GM18520 (cell line): ENCODE data around the gene RPUSD3.

Experiments used
- ATAC-seq: cut with Tn5 transposase; IDR thresholded peaks from one replicate; pipeline ENCODE4 v1.9.1; 2021; ENCODE audit not compliant: unreplicated experiment

Gene RPUSD3

GRCh38 chr3:9834520-9835380, 9.1 kb downstream of the RPUSD3 start:
- ATAC-seq = no peak

GRCh38 chr3:9833078-9833477, 10.7 kb downstream of the RPUSD3 start:
- ATAC-seq = no peak

- ATAC-seq = no peak
These were observed 12.6 kb downstream of the RPUSD3 start for GRCh38 chr3:9831253-9831652.

GRCh38 chr3:9828801-9829755, 14.7 kb downstream of the RPUSD3 start:
- ATAC-seq = no peak

- no peak for ATAC-seq
These were observed 16.8 kb downstream of the RPUSD3 start for GRCh38 chr3:9826815-9827573.

- no peak for ATAC-seq
These were observed 18.3 kb downstream of the RPUSD3 start for GRCh38 chr3:9825451-9826040.

- ATAC-seq = no peak
These were observed 22.9 kb downstream of the RPUSD3 start for GRCh38 chr3:9820946-9821345.

GRCh38 chr3:9820543-9820942, 23.3 kb downstream of the RPUSD3 start:
- no peak for ATAC-seq

GRCh38 chr3:9818666-9819335, 25.0 kb downstream of the RPUSD3 start:
- ATAC-seq = no peak

GRCh38 chr3:9817436-9817835, 26.4 kb downstream of the RPUSD3 start:
- no peak for ATAC-seq

GRCh38 chr3:9815986-9816385, 27.8 kb downstream of the RPUSD3 start:
- no peak for ATAC-seq

GRCh38 chr3:9812870-9813483, 30.8 kb downstream of the RPUSD3 start:
- no peak for ATAC-seq

- no peak for ATAC-seq
These were observed 33.0 kb downstream of the RPUSD3 start for GRCh38 chr3:9810846-9811245.

- no peak for ATAC-seq
These were observed 33.4 kb downstream of the RPUSD3 start for GRCh38 chr3:9810433-9810770.

- peak; percentile 38 for ATAC-seq
These were observed 34.0 kb downstream of the RPUSD3 start, which contains the start of gene TTLL3 for GRCh38 chr3:9809615-9810432. Gene TTLL3 (plus strand): TSS chr3:9810262. CDS start chr3:9810662, 400 bp downstream.

GRCh38 chr3:9809239-9809614, 34.6 kb downstream of the RPUSD3 start:
- no peak for ATAC-seq

- no peak for ATAC-seq
These were observed 35.3 kb downstream of the RPUSD3 start for GRCh38 chr3:9808345-9809037.

GRCh38 chr3:9807981-9808344, 35.8 kb downstream of the RPUSD3 start:
- no peak for ATAC-seq
